Transverse colon (tissue), 4 donors: ENCODE data around the gene GATA5.

ENCODE experiments used
- CTCF ChIP-seq, 5 experiments: fragments of 200-600 bp in 3 of 5; fragments of 450-650 bp in 2 of 5; sonication (generic) in 3 of 5; IDR thresholded peaks; 1 replicate in 2 of 5; 2 replicates in 3 of 5; pipeline ENCODE4 v1.5.1; 2016 to 2017; ENCODE audit warnings: antibody characterized with exemption in 5 of 5, inconsistent platforms in 3 of 5, mild to moderate bottlenecking in 2 of 5, moderate library complexity in 1 of 5
- POLR2A ChIP-seq: fragments of 450-650 bp; IDR thresholded peaks from one replicate; pipeline ENCODE4 v1.6.1; 2016; ENCODE audit warnings: antibody characterized with exemption, mild to moderate bottlenecking, moderate library complexity
- POLR2AphosphoS5 ChIP-seq, 3 donors: sonication (generic); formaldehyde crosslinking; IDR thresholded peaks; one replicate each; pipeline ENCODE4 v1.6.1; 2016; ENCODE audit warnings: antibody characterized with exemption in 3 of 3

- TF ChIP-seq CTCF (IDR thresholded peaks at IDR 0.05) (no peak), POLR2AphosphoS5 (IDR thresholded peaks at IDR 0.05) (no peak), POLR2A (no peak)
Observed at GRCh38 chr20:62439218-62439617, 36.6 kb downstream of the GATA5 start.
